Activated CD4-positive, alpha-beta T cell treated with anti-CD3 and anti-CD28 coated beads for 4 hours (primary cell): ENCODE data around the gene SMARCB1.

Experiments used
- DNase-seq, 2 donors: peaks; one replicate each; pipeline ENCODE4 v3.0.0-alpha.2; 2020

SMARCB1 gene

GRCh38 chr22:23804781-23805291 is 18.1 kb downstream of the SMARCB1 start:
- DNase-seq: no peak

- DNase-seq: no peak
Observed at GRCh38 chr22:23806837-23807236, 20.1 kb downstream of the SMARCB1 start.

GRCh38 chr22:23812378-23812777 is 25.6 kb downstream of the SMARCB1 start:
- no peak for DNase-seq

- DNase-seq: no peak
Observed at GRCh38 chr22:23815541-23816155, 28.9 kb downstream of the SMARCB1 start.

- DNase-seq: no peak
Observed at GRCh38 chr22:23816156-23816976, 29.6 kb downstream of the SMARCB1 start.

GRCh38 chr22:23817146-23817545 is 30.4 kb downstream of the SMARCB1 start:
- no peak for DNase-seq

- DNase-seq: no peak
Observed at GRCh38 chr22:23818541-23818940, 31.8 kb downstream of the SMARCB1 start.

- no peak for DNase-seq
Observed at GRCh38 chr22:23820748-23821211, 34.0 kb downstream of the SMARCB1 start.

GRCh38 chr22:23822101-23822671 is 35.4 kb downstream of the SMARCB1 start:
- DNase-seq: no peak

GRCh38 chr22:23823331-23823791 is 36.6 kb downstream of the SMARCB1 start:
- no peak for DNase-seq

GRCh38 chr22:23824476-23825245 is 37.9 kb downstream of the SMARCB1 start:
- DNase-seq: no peak

- DNase-seq: no peak
Observed at GRCh38 chr22:23825246-23825905, 38.6 kb downstream of the SMARCB1 start.

- no peak for DNase-seq
Observed at GRCh38 chr22:23826510-23827350, 40.0 kb downstream of the SMARCB1 start.

GRCh38 chr22:23827351-23827995 is 40.7 kb downstream of the SMARCB1 start:
- DNase-seq: no peak

- DNase-seq: no peak
Observed at GRCh38 chr22:23828800-23829680, 42.3 kb downstream of the SMARCB1 start.

GRCh38 chr22:23829845-23830372 is 43.1 kb downstream of the SMARCB1 start:
- no peak for DNase-seq

GRCh38 chr22:23831261-23831660 is 44.5 kb downstream of the SMARCB1 start:
- no peak for DNase-seq

GRCh38 chr22:23831781-23832180 is 45.0 kb downstream of the SMARCB1 start:
- no peak for DNase-seq

- DNase-seq: no peak
Observed at GRCh38 chr22:23832226-23833016, 45.7 kb downstream of the SMARCB1 start.
